Measurements from ENCODE around the gene GGA1. TPM values are rescaled to one million over a fixed set of nuclear protein-coding genes. Genes with fewer than 3 reads are reported as not detected.

GGA1 gene
- total RNA-seq, 1 experiment from 2014 or later, result 34.1 TPM

Other genes starting within 250 kb of the GGA1 start
- gene ELFN2, start 181.4 kb upstream of the GGA1 start, total RNA-seq (2014; rRNA removed; shearing (Covaris generic)), result under 0.01 and 0.02 TPM in 2 replicates
- gene MFNG, start 122.5 kb upstream of the GGA1 start, total RNA-seq (2014; rRNA removed; shearing (Covaris generic)), result 0.36 and 1.1 TPM in 2 replicates
- 28.9 and 30.9 TPM in 2 replicates for gene CARD10, start 89.4 kb upstream of the GGA1 start, total RNA-seq (2014; rRNA removed; shearing (Covaris generic))
- 11.9 and 12.4 TPM in 2 replicates for gene CDC42EP1, start 48.4 kb upstream of the GGA1 start, total RNA-seq (2014; rRNA removed; shearing (Covaris generic))
- gene LGALS2, start 28.7 kb upstream of the GGA1 start, total RNA-seq (2014; rRNA removed; shearing (Covaris generic)), result not detected in 2 replicates
- 6.1 and 6.3 TPM in 2 replicates for gene SH3BP1, start 30.8 kb downstream of the GGA1 start, total RNA-seq (2014; rRNA removed; shearing (Covaris generic))
- 43.3 and 48.3 TPM in 2 replicates for gene PDXP, start 49.9 kb downstream of the GGA1 start, total RNA-seq (2014; rRNA removed; shearing (Covaris generic))
- 671 and 890 TPM in 2 replicates for gene LGALS1, start 66.8 kb downstream of the GGA1 start, total RNA-seq (2014; rRNA removed; shearing (Covaris generic))
- gene NOL12, start 77.5 kb downstream of the GGA1 start, total RNA-seq (2014; rRNA removed; shearing (Covaris generic)), result 26.2 and 28.3 TPM in 2 replicates
- gene TRIOBP, start 88.2 kb downstream of the GGA1 start, total RNA-seq (2014; rRNA removed; shearing (Covaris generic)), result 16.8 and 17.0 TPM in 2 replicates
- gene GCAT, start 199.1 kb downstream of the GGA1 start, total RNA-seq (2014; rRNA removed; shearing (Covaris generic)), result 14.2 and 15.0 TPM in 2 replicates
- gene GALR3, start 214.5 kb downstream of the GGA1 start, total RNA-seq (2014; rRNA removed; shearing (Covaris generic)), result not detected in 2 replicates
- gene ANKRD54, start 235.5 kb downstream of the GGA1 start, total RNA-seq (2014; rRNA removed; shearing (Covaris generic)), result 17.1 and 18.2 TPM in 2 replicates
- gene EIF3L, start 240.6 kb downstream of the GGA1 start, total RNA-seq (2014; rRNA removed; shearing (Covaris generic)), result 647 and 707 TPM in 2 replicates

Measured in SJCRH30 (cell line).